Activated CD4-positive, alpha-beta T cell treated with anti-CD3 and anti-CD28 coated beads for 36 hours (primary cell): ENCODE measurements around the gene PDIA4. TPM values are rescaled to one million over a fixed set of nuclear protein-coding genes. Genes with fewer than 3 reads are reported as not detected.

Source experiments
- total RNA-seq, 2 experiments: library from RNA; stranded (reverse); gene quantifications; one replicate each; pipeline ENCODE4 v1.2.3, GENCODE V29; 2021

PDIA4 gene
- total RNA-seq, 2 experiments from 2014 or later = 88.3 to 90.1 TPM

Other genes starting within 250 kb of the PDIA4 start
- gene EZH2, start 144.2 kb downstream of the PDIA4 start, total RNA-seq = 100 to 1,000 TPM; 117 to 126 TPM
- gene ZNF786, start 62.2 kb upstream of the PDIA4 start, total RNA-seq = 1 to 10 TPM; 4.4 to 4.8 TPM
- under 1 TPM; 0.43 to 0.95 TPM for gene ZNF425, start 97.8 kb upstream of the PDIA4 start, total RNA-seq
- gene ZNF398, start 118.9 kb upstream of the PDIA4 start, total RNA-seq = 10 to 100 TPM in 1 of 2 experiments, 1 to 10 TPM in 1; 9.6 to 10.5 TPM
- gene ZNF282, start 167.0 kb upstream of the PDIA4 start, total RNA-seq = 10 to 100 TPM; 41.1 to 46.3 TPM
- 10 to 100 TPM in 1 of 2 experiments, 1 to 10 TPM in 1; 9.9 to 15.9 TPM for gene ZNF212, start 211.1 kb upstream of the PDIA4 start, total RNA-seq
- gene ZNF783, start 233.7 kb upstream of the PDIA4 start, total RNA-seq = 10 to 100 TPM; 14.5 to 15.4 TPM